NCI-H1092 (cell line): ENCODE results near the gene FOXRED2.

Experiments used
- DNase-seq: peaks from one replicate; lab custom pipeline; 2025; lab: John Stamatoyannopoulos, UW

FOXRED2 gene

GRCh38 chr22:36514766-36515165, 7.9 kb upstream of the FOXRED2 start:
- DNase-seq: no peak

- no peak for DNase-seq
These were observed 6.2 kb upstream of the FOXRED2 start for GRCh38 chr22:36512991-36513390.

- DNase-seq: no peak
These were observed 5.5 kb upstream of the FOXRED2 start for GRCh38 chr22:36512333-36512732.

GRCh38 chr22:36510966-36511881, 4.4 kb upstream of the FOXRED2 start:
- no peak for DNase-seq

GRCh38 chr22:36510384-36510783, 3.5 kb upstream of the FOXRED2 start:
- DNase-seq: no peak

DNA sequence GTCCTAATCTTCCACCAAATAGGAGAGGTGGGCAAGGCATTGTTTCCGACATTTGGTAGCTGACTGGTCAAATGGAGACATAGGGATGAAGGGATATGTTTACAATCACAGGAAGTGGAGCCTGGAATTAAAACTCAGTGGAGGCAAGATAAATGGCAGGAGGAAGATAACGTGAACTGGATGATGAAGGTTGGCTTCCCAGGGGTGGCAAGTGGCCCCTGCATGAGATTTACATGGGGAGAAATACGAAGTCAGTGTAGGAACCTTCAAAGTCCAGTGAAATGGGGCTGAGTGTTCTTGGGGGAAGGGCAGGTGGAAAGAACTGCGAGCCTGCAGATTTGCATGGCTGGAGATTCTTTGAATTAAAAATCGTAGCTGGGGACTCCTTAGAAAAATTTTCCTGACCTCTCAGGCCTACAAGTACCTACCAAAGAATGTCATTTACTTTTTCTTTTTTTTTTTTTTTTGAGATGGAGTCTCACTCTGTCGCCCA, 724 bp upstream of the FOXRED2 start:
- DNase-seq: no peak

- no peak for DNase-seq
These were observed 723 bp downstream of the FOXRED2 start for GRCh38 chr22:36505998-36506635.

GRCh38 chr22:36497910-36498665, 8.8 kb downstream of the FOXRED2 start:
- DNase-seq: no peak

- no peak for DNase-seq
These were observed 13.1 kb downstream of the FOXRED2 start for GRCh38 chr22:36493690-36494110.

GRCh38 chr22:36492109-36492508, 14.7 kb downstream of the FOXRED2 start:
- no peak for DNase-seq

- no peak for DNase-seq
These were observed 15.7 kb downstream of the FOXRED2 start for GRCh38 chr22:36491155-36491554.

GRCh38 chr22:36486619-36487384, 20.0 kb downstream of the FOXRED2 start:
- DNase-seq: no peak

DNA sequence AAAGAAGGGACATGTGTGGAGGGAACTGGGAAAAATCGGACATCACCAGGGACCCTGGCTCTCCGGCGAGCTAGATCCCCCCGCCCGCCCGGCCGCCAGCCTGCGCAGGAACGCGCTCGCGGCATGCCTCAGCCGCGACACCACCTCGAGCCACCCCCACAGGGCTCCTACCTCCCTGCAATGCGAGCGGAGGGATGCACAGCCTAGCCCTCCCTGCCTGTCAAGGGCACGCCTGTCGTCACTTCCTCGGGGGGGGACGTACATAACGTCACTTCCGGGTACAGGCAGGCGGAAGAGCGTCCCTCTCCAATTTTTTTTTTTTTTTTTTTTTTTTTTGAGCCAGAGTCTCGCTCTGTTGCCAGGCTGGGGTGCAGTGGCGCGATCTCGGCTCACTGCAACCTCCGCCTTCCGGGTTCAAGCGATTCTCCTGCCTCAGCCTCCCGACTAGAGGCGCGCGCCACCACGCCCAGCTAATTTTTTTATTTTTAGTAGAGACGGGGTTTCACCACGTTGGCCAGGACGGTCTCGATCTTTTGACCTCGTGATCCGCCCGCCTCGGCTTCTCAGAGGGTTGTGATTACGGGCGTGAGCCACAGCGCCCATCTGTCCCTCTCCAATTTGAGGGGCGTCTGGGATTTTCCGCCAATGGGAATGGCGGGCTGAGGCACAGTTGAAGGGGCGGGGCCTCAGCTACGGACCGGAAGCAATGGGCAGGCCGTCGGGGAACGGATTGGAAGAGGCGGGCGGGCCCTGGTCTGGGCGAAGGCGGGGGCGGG, 25.3 kb downstream of the FOXRED2 start, which contains the start of gene TXN2:
Gene TXN2, minus strand, starts transcription at position 248 of the 776 bp plus-strand sequence. CDS start 803 bp downstream, outside the sequence.
- peak; percentile 97 for DNase-seq

DNA sequence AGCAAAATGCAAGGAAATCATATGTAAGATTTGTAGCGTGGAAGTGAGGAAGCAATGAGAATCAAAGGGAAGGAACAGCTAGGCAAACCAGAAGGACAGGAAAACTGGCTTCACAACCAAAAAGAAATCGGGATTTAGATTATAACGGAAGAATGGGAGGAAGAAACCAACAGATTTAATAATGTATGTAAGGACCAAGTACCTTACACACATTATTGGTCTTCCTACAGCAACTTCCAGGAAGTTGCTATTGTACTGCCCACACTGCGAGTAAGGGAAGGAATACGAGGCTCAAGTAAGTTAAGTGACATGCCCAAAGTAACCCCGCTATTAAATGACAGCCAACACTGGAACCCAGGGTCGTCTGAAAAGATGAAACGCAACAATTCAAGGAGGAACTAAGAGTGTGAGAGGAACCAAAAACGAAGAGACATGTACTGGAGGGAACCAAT, 25.9 kb downstream of the FOXRED2 start:
- DNase-seq: no peak

DNA sequence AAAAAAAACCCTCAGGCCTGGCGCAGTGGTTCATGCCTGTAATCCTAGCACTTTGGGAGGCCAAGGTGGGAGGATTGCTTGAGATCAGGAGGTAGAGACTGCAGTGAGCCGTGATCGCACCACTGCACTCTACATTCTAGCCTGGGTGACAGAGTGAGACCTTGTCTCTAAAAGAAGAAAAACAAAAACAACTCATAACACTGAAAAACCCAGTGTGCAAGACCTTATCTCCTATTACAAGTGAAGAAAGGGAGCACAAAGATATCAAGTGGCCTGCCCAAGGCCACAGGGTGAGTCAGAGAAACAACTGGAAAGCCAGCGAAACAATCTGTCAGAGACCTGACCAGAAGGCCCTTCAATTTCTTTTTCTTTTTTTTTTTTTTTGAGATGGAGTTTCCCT, 27.9 kb downstream of the FOXRED2 start:
- no peak for DNase-seq

GRCh38 chr22:36475341-36475740, 31.5 kb downstream of the FOXRED2 start:
- no peak for DNase-seq

GRCh38 chr22:36472689-36473088, 34.2 kb downstream of the FOXRED2 start:
- DNase-seq: no peak

- no peak for DNase-seq
These were observed 35.5 kb downstream of the FOXRED2 start for GRCh38 chr22:36471341-36471821.

DNA sequence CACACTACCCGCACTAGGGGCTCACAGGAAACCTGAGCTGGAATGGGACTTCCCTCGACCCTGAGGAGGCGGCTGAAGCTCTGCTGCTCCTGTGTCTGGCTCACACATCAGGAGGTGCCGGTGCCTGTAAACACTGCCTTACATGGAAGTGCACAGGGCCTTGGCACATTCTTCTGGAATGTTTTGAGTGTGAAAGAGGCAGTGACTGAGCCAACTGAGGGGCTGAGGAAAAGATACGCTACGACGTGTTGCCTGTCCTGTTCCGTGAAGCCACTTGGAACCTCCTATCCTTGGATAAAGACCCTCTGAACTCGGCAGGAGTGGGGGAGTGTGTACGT, 35.9 kb downstream of the FOXRED2 start:
- no peak for DNase-seq

DNA sequence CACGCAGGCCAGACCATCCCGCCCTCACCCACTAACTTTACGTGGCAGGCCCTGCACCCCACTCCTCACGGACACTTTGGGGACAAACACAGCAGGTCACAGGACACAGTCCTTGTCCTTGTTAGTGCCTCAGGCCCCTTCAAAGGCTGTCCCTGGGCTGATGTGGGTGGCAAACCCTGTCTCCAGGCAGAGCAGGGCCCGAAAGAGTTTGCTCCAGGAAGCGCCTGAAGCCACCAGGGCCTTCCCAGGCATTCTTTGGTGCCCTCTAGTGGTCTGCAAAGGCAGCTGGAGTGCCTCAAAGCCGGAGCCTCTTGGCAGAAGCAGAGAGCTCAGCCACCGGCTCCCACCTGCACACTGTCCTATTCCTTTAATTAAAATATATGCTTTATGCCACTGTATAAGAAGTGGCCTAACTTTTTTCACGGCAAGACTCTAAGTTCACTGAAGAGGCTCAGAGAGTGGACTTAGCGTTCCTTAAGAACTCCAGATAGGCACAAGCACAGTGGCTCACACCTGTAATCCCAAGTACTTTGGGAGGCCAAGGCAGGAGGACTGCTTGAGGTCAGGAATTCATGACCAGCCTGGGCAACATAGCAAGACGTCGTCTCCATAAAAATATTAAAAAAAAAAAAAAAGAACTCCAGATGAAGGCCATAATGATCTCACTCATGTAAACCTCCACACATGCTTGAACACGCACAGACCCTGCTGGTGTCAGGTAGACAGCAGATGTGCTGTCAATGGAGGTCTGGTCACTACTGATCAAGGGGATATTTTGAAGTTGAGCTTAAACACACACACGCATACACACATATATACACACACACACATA, 36.5 kb downstream of the FOXRED2 start:
- peak; percentile 83 for DNase-seq
